Measurements from ENCODE around the gene PLCB4.

DNA sequence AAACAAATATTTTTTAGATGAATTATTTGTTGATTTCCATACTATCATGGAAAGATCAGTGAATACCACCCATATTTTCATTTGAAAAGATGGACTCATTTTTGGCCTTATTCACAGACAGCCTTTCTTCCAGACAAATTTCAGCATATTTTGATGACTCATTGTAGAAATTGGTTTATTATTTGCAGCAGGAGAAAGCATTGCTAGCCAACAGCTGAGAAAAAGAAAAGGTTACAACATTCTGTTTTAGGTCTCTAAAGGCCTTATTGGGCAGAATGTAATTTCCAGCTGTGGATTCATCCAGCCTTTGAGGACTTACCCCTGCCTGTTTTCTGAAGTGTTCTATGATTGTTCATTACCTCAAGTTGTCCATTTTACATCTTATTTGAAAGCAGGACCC is 201.9 kb downstream of the PLCB4 start:
- TF ChIP-seq EZH2 (IDR thresholded peaks at IDR 0.05): no peak
- TF ChIP-seq POLR2AphosphoS5 (IDR thresholded peaks at IDR 0.05; ENCODE audit: borderline replicate concordance, low read depth, low read length): no peak
